ELF-1 (cell line): ENCODE data around the gene ZNF804B.

Experiments used
- DNase-seq: peaks from one replicate; pipeline ENCODE4 v3.0.0-alpha.2; 2016; ENCODE audit warnings: low read depth, low spot score

Gene ZNF804B

GRCh38 chr7:88967432-88967831, 207.9 kb downstream of the ZNF804B start:
- no peak for DNase-seq

- DNase-seq, result no peak
These were observed 209.7 kb downstream of the ZNF804B start for GRCh38 chr7:88969167-88969566.

- DNase-seq, result no peak
These were observed 225.8 kb downstream of the ZNF804B start for GRCh38 chr7:88985295-88985694.

GRCh38 chr7:89001306-89001705, 241.8 kb downstream of the ZNF804B start:
- no peak for DNase-seq

GRCh38 chr7:89002981-89003956, 243.8 kb downstream of the ZNF804B start:
- DNase-seq, result no peak

GRCh38 chr7:89012016-89012415, 252.5 kb downstream of the ZNF804B start:
- no peak for DNase-seq

GRCh38 chr7:89017695-89018094, 258.2 kb downstream of the ZNF804B start:
- no peak for DNase-seq

GRCh38 chr7:89021741-89022140, 262.2 kb downstream of the ZNF804B start:
- DNase-seq, result no peak

GRCh38 chr7:89023206-89023605, 263.7 kb downstream of the ZNF804B start:
- no peak for DNase-seq

GRCh38 chr7:89023877-89024276, 264.4 kb downstream of the ZNF804B start:
- DNase-seq, result no peak

GRCh38 chr7:89027781-89028180, 268.3 kb downstream of the ZNF804B start:
- no peak for DNase-seq

- DNase-seq, result no peak
These were observed 268.8 kb downstream of the ZNF804B start for GRCh38 chr7:89028319-89028718.

GRCh38 chr7:89029864-89030263, 270.4 kb downstream of the ZNF804B start:
- no peak for DNase-seq

GRCh38 chr7:89041240-89041639, 281.7 kb downstream of the ZNF804B start:
- DNase-seq, result no peak

- no peak for DNase-seq
These were observed 283.4 kb downstream of the ZNF804B start for GRCh38 chr7:89042940-89043339.

- no peak for DNase-seq
These were observed 289.5 kb downstream of the ZNF804B start for GRCh38 chr7:89049043-89049442.

GRCh38 chr7:89053130-89053529, 293.6 kb downstream of the ZNF804B start:
- DNase-seq, result no peak

GRCh38 chr7:89054361-89054760, 294.9 kb downstream of the ZNF804B start:
- DNase-seq, result no peak

GRCh38 chr7:89060234-89060633, 300.7 kb downstream of the ZNF804B start:
- no peak for DNase-seq

- no peak for DNase-seq
These were observed 305.3 kb downstream of the ZNF804B start for GRCh38 chr7:89064831-89065230.

- no peak for DNase-seq
These were observed 307.5 kb downstream of the ZNF804B start for GRCh38 chr7:89067048-89067447.

GRCh38 chr7:89072081-89072480, 312.6 kb downstream of the ZNF804B start:
- DNase-seq, result no peak

- DNase-seq, result no peak
These were observed 314.3 kb downstream of the ZNF804B start for GRCh38 chr7:89073776-89074175.
